Heart left ventricle (tissue), 16 donors: ENCODE measurements around the gene RPL31. TPM values are rescaled to one million over a fixed set of nuclear protein-coding genes. Genes with fewer than 3 reads are reported as not detected.

Experiments used
- ATAC-seq, 4 donors: fragments of 200-7000 bp; cut with Tn5 transposase; one replicate each; pipeline ENCODE4 v1.9.1; 2020 to 2022; ENCODE audit warnings: moderate library complexity in 4 of 4, mild to moderate bottlenecking in 3 of 4, moderate number of reproducible peaks in 1 of 4
- DNase-seq, 5 donors: peaks; one replicate each; pipeline ENCODE4 v3.0.0-alpha.2; 2020
- H3K27ac ChIP-seq, 12 donors: fragments of 200-600 bp; sonication (generic) in 4 of 12; one replicate each; pipeline versions ENCODE4 v1.5.0 to v1.8.0; 2016 to 2022; ENCODE audit warnings: mild to moderate bottlenecking in 2 of 12
- H3K27me3 ChIP-seq, 9 donors: fragments of 200-600 bp; sonication (generic) in 2 of 9; one replicate each; pipeline versions ENCODE4 v1.5.1 to v1.8.0; 2016 to 2022; ENCODE audit warnings: mild to moderate bottlenecking in 3 of 9
- H3K36me3 ChIP-seq, 9 donors: fragments of 200-600 bp; sonication (generic) in 2 of 9; one replicate each; pipeline versions ENCODE4 v1.5.0 to v1.8.0; 2018 to 2022; ENCODE audit warnings: mild to moderate bottlenecking in 2 of 9
- H3K4me1 ChIP-seq, 12 donors: fragments of 200-600 bp; sonication (generic) in 4 of 12; one replicate each; pipeline versions ENCODE4 v1.5.0 to v1.8.0; 2016 to 2022; ENCODE audit warnings: mild to moderate bottlenecking in 3 of 12
- H3K4me3 ChIP-seq, 12 donors: fragments of 200-600 bp; sonication (generic) in 4 of 12; one replicate each; pipeline versions ENCODE4 v1.5.0 to v1.8.0; 2017 to 2022; ENCODE audit warnings: mild to moderate bottlenecking in 9 of 12, moderate library complexity in 4 of 12
- H3K9me3 ChIP-seq, 12 donors: fragments of 200-600 bp; sonication (generic) in 4 of 12; one replicate each; pipeline versions ENCODE4 v1.5.0 to v1.8.0; 2016 to 2022; ENCODE audit warnings: mild to moderate bottlenecking in 1 of 12
- CTCF ChIP-seq, 12 donors: fragments of 200-600 bp; sonication (generic) in 4 of 12; IDR thresholded peaks; one replicate each; pipeline versions ENCODE4 v1.5.0 to v1.8.0; 2018 to 2022; ENCODE audit warnings: antibody characterized with exemption in 12 of 12, mild to moderate bottlenecking in 5 of 12
- POLR2A ChIP-seq, 2 donors: fragments of 450-650 bp; IDR thresholded peaks; one replicate each; pipeline ENCODE4 v1.6.1; 2017; ENCODE audit warnings: antibody characterized with exemption in 2 of 2, mild to moderate bottlenecking in 2 of 2, moderate library complexity in 2 of 2
- WGBS, 4 donors: extraction: QIAGEN DNeasy Blood & Tissue Kit in 2 of 4; methylation state at CpG; one replicate each; pipeline versions ENCODE4 v1.1.5 to v1.1.7; 2013 to 2018; 5-methylcytosine and 5-hydroxymethylcytosine counted together
- intact Hi-C, 10 donors: fragments of 100-400 bp; cut with DNase I; formaldehyde crosslinking; loops; one replicate each; pipeline versions ENCODE4 v1.11.1 to v1.14.2; 2022
- polyA plus RNA-seq, 2 donors: library from polyadenylated mRNA; stranded (reverse); fragments of 200-250 nt; gene quantifications; one replicate each; pipeline ENCODE4 v1.2.3, GENCODE V29; 2013
- total RNA-seq, 9 donors: library from RNA; depleted of rRNA in 2 of 9; stranded (reverse); fragments of >200 nt in 2 of 9; fragmentation: NEBNext Ultra II Directional in 3 of 9; extraction: Animal tissue kit (Norgen Biotek cat#: 25700) in 3 of 9; gene quantifications; one replicate each; pipeline versions ENCODE4 v1.1.0 to v1.2.4, GENCODE V29; 2016 to 2023
- donor health status: ischemic (EF 13 %, LVEDD 7.1; RV severe dilation, severe dysfunction).
- donor health status: healthy with polysubstance abuse.
- donor health status: DM: no; HTN: yes; CAD: no.
- donor health status: DM: no; HTN: no; CAD: no.
- donor health status: ischemic (EF 25% LVEDD 6.9; RV normal size, moderate dysfunction).
- donor health status: ischemic (EF 25% LVEDD 5.7; RV mildly dilated, moderate dysfunction).
- donor health status: healthy.
- donor health status: DM: yes; HTN: yes; CAD: no.
- donor health status: ischemic (EF 35%, LVEDD 5.7; RV mildly dilated, moderate dysfunction).
- donor health status: nonischemic (EF 11% LVEDD 7.7; RV severe dilation, severe dysfunction).
- donor health status: DM: yes; HTN: yes; CAD: no.
- donor health status: PGD.
- donor health status: ischemic (EF 29% LVEDD 5.4; RV normal size, mild dysfunction).
- donor health status: nonischemic (EF 23%, LVEDD 6.1; RV moderate dilation, normal function).

RPL31 gene
- total and polyA plus RNA-seq, 11 donors, result 383 to 3,831 (median 752) TPM

- ATAC-seq (no peak), DNase-seq (no peak)
- Histone ChIP-seq H3K27me3 (no peaks in the 10 kb centered on the region), H3K4me1 (peaks cover 0 to 19% (median 0%) of the 10 kb centered on the region in 12 donors), H3K4me3 (no peak overlapping the region), H3K27ac (peak overlapping the region in 2 of 12 donors; percentile 72 to 73), H3K36me3 (peaks cover 0 to 99% (median 78%) of the 10 kb centered on the region in 9 donors), H3K9me3 (no peaks in the 10 kb centered on the region)
- intact Hi-C loops, result loop anchor here in 2 of 10 donors (5.0 kb wide), 1 partner anchor 120 kb away; the partner anchor contains the start of gene TBC1D8 (in 2 of the 2)
- 87 to 92% (median 91%) methylated on average over 14 to 15 of the region's 15 CpGs for WGBS, 4 donors
- TF ChIP-seq CTCF (IDR thresholded peaks at IDR 0.05), result no peak
- TF ChIP-seq POLR2A (IDR thresholded peaks at IDR 0.05), result no peak
Measured at GRCh38 chr2:101032084-101032776, 30.1 kb downstream of the RPL31 start.

- intact Hi-C loops, result loop anchor here in 6 of 10 donors (5.0 kb wide), 2 partner anchors 116 to 166 kb away; partner anchors contain the start of gene TBC1D8 (in 5 of the 6)
- peaks cover 0 to 96% (median 81%) of the 10 kb centered on the region in 9 donors for H3K36me3 ChIP-seq
- WGBS, 4 donors, result 90 to 92% (median 91%) methylated on average over 2 of the region's 2 CpGs
Measured at GRCh38 chr2:101036562-101036961, 34.5 kb downstream of the RPL31 start.

GRCh38 chr2:101037161-101037755, 35.2 kb downstream of the RPL31 start:
- intact Hi-C loops, result loop anchor here in 6 of 10 donors (5.0 kb wide), 2 partner anchors 115 to 165 kb away; partner anchors contain the start of gene TBC1D8 (in 5 of the 6)
- peaks cover 0 to 28% (median under 1%) of the 10 kb centered on the region in 12 donors for H3K4me1 ChIP-seq
- H3K27ac ChIP-seq, result no peak overlapping the region
- ATAC-seq (no peak), DNase-seq (no peak)
- H3K9me3 ChIP-seq, result no peaks in the 10 kb centered on the region
- no peaks in the 10 kb centered on the region for H3K27me3 ChIP-seq
- no peak overlapping the region for H3K4me3 ChIP-seq
- 91 to 94% (median 93%) methylated on average over 18 to 19 of the region's 19 CpGs for WGBS, 4 donors
- peaks cover 0 to 89% (median 75%) of the 10 kb centered on the region in 9 donors for H3K36me3 ChIP-seq
- no peak for TF ChIP-seq CTCF (IDR thresholded peaks at IDR 0.05)

More at GRCh38 chr2:101036562-101036961, 34.5 kb downstream of the RPL31 start:
- Histone ChIP-seq H3K4me1 (peaks cover 0 to 21% (median under 1%) of the 10 kb centered on the region in 12 donors), H3K4me3 (no peak overlapping the region), H3K27ac (no peak overlapping the region), H3K9me3 (no peaks in the 10 kb centered on the region), H3K27me3 (no peaks in the 10 kb centered on the region)
- DNase-seq (no peak), ATAC-seq (no peak)
- TF ChIP-seq CTCF (IDR thresholded peaks at IDR 0.05) (peak; percentile 23 to 60 (median 46)), POLR2A (IDR thresholded peaks at IDR 0.05) (no peak)
